Ovary (tissue), 3 donors: ENCODE measurements around the gene CRTC3.

ENCODE experiments used
- EP300 ChIP-seq: sonication (generic); formaldehyde crosslinking; IDR thresholded peaks from one replicate; pipeline ENCODE4 v1.6.1; 2017; ENCODE audit warnings: antibody characterized with exemption
- POLR2A ChIP-seq: fragments of 450-650 bp; IDR thresholded peaks from one replicate; pipeline ENCODE4 v1.6.1; 2017; ENCODE audit warnings: antibody characterized with exemption, mild to moderate bottlenecking, moderate library complexity
- TF ChIP-seq, protein P1 (sequence below), 3 donors: fragments of 450-650 bp in 2 of 3; fragments of 200-600 bp in 1 of 3; IDR thresholded peaks; one replicate each; pipeline versions ENCODE4 v1.5.1 to v1.8.0; 2016 to 2022; ENCODE audit warnings: antibody characterized with exemption in 3 of 3, mild to moderate bottlenecking in 1 of 3
- donor health status: DM: no; HTN: no; CAD: no.

DNA sequence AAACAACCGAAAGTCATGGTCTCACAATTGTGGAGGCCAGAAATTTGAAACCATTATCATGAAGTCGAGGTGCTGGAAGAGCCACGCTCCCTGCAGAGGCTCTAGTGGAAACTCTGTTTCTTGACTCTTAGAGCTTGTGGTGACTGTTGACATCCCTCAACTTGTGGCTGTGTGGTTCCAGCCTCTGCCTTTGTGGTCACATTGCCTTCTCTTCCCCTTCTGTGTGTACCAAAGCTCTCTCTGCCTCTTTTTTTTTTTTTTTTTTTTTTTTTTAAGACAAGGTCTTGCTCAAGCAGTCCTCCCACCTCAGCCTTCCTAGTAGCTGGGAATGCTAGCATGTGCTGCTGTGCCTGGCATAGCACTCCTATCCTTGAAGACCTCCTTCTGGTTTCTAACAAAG is 48.7 kb upstream of the CRTC3 start:
- TF ChIP-seq POLR2A: no peak
- TF ChIP-seq, protein P1, sequence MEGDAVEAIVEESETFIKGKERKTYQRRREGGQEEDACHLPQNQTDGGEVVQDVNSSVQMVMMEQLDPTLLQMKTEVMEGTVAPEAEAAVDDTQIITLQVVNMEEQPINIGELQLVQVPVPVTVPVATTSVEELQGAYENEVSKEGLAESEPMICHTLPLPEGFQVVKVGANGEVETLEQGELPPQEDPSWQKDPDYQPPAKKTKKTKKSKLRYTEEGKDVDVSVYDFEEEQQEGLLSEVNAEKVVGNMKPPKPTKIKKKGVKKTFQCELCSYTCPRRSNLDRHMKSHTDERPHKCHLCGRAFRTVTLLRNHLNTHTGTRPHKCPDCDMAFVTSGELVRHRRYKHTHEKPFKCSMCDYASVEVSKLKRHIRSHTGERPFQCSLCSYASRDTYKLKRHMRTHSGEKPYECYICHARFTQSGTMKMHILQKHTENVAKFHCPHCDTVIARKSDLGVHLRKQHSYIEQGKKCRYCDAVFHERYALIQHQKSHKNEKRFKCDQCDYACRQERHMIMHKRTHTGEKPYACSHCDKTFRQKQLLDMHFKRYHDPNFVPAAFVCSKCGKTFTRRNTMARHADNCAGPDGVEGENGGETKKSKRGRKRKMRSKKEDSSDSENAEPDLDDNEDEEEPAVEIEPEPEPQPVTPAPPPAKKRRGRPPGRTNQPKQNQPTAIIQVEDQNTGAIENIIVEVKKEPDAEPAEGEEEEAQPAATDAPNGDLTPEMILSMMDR (IDR thresholded peaks at IDR 0.05): no peak
- no peak for TF ChIP-seq EP300
